HFF-Myc (cell line): ENCODE measurements around the gene PARP12.

Source experiments
- DNase-seq: peaks from one replicate; pipeline ENCODE4 v3.0.0-alpha.2; 2011; ENCODE audit warnings: low read depth; ENCODE audit errors: extremely low read depth
- H3K4me3 ChIP-seq: replicated peaks from 2 replicates; pipeline ENCODE4 v1.5.1; 2011; ENCODE audit warnings: low read depth, mild to moderate bottlenecking, control low read depth, low read length
- TF ChIP-seq, protein P1 (sequence below): IDR thresholded peaks from 2 replicates; pipeline ENCODE4 v1.5.1; 2012; ENCODE audit warnings: mild to moderate bottlenecking, low read depth, low read length, control low read depth; ENCODE audit errors: missing control alignments

The PARP12 gene

DNA sequence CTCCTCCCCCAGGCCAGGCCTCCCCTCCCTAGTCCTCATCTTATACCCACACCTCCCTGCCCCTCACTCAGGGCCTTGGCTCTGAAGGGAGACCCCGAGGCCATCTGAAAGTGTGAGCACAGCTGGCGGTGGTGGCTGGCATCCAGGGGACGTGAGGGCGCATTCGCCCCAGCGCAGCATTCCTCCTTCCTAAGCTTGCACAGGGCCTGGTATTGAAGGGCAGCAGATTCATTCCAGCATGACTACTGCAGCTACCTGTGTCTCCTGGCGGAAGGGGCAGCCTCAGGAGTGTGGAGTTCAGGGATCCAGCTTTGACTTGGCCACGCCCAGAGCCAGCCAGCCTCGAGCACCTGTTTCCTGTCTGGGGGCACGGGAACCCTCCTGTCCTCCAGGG lies 72.6 kb downstream of the PARP12 start:
- H3K4me3 ChIP-seq, result no peak overlapping the region
- TF ChIP-seq, protein P1, sequence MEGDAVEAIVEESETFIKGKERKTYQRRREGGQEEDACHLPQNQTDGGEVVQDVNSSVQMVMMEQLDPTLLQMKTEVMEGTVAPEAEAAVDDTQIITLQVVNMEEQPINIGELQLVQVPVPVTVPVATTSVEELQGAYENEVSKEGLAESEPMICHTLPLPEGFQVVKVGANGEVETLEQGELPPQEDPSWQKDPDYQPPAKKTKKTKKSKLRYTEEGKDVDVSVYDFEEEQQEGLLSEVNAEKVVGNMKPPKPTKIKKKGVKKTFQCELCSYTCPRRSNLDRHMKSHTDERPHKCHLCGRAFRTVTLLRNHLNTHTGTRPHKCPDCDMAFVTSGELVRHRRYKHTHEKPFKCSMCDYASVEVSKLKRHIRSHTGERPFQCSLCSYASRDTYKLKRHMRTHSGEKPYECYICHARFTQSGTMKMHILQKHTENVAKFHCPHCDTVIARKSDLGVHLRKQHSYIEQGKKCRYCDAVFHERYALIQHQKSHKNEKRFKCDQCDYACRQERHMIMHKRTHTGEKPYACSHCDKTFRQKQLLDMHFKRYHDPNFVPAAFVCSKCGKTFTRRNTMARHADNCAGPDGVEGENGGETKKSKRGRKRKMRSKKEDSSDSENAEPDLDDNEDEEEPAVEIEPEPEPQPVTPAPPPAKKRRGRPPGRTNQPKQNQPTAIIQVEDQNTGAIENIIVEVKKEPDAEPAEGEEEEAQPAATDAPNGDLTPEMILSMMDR, result no peak
- DNase-seq, result no peak

DNA sequence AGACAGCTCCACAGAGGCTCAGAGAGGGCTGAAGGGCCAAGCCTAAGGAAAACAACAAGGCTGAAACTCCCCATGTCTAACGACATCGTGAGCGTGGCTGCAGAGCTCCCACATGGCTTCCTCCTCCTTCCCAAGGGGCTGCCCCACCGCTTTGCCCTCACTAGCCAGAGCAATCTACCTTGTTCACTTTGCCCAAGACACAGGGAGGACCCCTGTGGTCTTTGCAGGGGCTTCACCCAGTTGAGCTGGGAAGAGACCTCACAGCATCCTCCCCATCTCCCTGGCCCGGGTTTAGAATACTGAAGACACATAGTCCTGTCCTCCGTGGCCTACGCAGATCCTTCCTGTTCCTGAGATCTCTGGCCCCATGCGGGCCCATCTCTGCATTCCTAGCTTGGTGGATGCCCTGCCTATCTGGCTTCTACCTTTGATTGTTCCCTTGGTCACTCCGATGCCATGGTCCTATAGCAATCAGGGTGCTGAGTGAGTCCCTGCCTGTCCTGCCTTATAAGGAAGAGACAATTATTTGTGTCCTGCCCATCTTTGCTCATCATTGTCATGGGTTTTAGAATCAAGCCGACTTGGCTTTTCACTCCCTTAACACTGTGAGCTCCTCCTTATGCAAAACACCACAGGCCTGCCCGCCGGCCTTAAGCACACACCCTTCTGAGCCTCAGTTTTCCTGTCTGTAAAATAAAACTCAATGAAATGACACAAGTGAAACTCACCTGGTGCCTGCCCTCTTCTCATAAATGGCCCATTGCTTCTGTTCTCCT lies 73.2 kb downstream of the PARP12 start:
- H3K4me3 ChIP-seq, result no peak overlapping the region
- no peak for DNase-seq
- TF ChIP-seq, protein P1, result no peak

DNA sequence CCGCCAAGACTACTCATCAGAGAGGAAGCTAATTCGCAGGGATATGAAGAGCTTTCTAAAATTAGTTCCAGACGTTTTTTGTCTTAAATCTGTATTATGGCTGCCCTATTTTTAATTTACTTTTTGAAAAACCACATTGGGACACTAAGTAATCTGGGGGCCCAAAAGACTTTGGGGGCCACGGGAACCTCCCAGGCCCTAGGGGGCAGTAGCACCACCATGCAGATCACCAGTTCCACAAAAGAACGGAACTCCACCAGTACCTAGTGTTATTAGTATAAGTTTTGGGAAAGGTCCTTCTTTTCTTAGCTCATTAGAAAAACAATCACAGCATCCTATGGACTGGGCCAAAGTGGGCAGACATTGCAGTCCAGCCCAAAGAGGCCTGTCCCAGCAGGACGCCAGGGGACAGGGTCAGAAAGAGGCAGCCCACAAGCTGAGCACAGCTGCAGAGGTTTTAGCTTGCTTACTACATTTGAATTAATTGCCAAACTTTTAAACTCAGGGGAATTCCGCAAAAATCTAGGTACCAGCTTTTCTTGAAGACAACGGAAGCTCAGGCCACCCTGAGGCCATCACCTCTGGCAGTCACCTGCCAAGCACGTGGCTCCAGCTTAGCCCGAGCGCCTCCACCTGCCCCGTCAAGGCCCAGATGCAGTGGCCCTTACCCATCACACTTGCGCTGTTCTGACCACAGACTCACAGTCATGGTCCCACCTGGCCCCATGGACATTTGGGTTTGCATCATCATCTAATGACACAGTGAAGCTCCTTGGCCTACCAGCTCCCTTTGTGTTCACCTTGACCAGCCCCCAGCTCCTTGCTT lies 74.8 kb downstream of the PARP12 start:
- H3K4me3 ChIP-seq, result no peak overlapping the region
- TF ChIP-seq, protein P1, result no peak
- DNase-seq, result no peak

DNA sequence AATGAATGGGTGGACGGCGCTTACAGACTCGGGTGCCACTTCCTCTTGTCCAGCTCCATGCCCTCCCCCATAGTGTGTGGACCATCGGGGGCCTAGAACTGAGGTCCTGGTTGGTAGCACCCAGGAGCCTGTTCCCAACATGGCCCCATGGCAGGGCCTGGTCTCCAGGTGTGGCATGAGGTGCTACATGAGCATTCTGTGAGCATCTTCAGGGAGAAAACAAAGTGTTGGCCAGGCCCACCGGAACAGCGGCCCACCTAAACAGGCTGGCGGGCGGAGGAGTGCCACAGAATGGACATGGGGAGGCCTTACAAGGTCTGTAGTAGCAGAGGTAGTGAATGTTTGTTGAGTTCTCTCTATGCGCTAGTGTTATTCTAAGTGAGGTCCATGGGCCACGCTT lies 76.9 kb downstream of the PARP12 start:
- H3K4me3 ChIP-seq, result no peak overlapping the region
- no peak for DNase-seq
- TF ChIP-seq, protein P1, result no peak

DNA sequence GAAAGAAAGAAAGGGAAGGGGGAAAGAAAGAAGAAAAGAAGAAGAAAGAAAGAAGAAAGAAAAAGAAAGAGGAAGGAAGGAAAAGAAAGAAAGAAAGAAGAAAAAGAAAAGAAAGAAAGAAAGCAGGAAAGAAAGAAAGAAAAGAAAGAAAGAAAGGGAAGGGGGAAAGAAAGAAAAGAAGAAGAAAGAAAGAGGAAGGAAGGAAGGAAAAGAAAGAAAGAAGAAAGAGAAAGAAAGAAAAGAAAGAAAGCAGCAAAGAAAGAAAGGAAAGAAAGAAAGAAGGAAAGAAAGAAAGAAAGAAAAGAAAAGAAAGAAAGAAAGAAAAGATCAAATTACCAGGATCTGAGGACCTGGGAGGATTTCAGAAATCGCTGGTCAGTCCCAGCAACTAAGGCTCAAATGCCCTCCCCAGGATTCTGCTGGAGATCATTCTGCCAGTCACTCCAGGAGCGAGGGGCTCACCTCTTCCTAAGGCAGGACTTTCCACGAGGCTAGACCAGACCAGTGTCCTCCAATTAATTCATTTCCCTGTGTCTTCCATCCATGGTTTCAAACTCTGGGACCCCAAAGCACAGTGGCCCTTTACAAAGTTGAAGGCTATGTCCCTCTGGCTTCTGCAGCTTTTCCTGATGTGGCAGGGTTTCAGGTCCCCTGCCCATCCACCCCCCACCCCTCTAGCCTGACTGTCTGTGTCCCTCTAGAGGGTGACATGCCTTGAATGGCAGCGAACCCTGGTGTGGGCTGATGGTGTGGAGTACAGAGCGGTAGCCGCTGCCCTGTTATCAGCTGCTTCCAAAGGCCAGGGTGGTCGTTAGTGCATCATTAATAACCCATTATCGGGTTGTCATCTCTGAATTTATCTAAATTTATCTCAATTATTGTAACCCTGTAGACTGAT lies 77.9 kb downstream of the PARP12 start:
- TF ChIP-seq, protein P1, result no peak
- H3K4me3 ChIP-seq, result no peak overlapping the region
- no peak for DNase-seq
